NCI-H748 treated with DMSO at 0.1 percent for 48 hours (cell line): ENCODE measurements around the gene USP40.

Source experiments
- DNase-seq: peaks from one replicate; lab custom pipeline; 2025; lab: John Stamatoyannopoulos, UW

Gene USP40

DNA sequence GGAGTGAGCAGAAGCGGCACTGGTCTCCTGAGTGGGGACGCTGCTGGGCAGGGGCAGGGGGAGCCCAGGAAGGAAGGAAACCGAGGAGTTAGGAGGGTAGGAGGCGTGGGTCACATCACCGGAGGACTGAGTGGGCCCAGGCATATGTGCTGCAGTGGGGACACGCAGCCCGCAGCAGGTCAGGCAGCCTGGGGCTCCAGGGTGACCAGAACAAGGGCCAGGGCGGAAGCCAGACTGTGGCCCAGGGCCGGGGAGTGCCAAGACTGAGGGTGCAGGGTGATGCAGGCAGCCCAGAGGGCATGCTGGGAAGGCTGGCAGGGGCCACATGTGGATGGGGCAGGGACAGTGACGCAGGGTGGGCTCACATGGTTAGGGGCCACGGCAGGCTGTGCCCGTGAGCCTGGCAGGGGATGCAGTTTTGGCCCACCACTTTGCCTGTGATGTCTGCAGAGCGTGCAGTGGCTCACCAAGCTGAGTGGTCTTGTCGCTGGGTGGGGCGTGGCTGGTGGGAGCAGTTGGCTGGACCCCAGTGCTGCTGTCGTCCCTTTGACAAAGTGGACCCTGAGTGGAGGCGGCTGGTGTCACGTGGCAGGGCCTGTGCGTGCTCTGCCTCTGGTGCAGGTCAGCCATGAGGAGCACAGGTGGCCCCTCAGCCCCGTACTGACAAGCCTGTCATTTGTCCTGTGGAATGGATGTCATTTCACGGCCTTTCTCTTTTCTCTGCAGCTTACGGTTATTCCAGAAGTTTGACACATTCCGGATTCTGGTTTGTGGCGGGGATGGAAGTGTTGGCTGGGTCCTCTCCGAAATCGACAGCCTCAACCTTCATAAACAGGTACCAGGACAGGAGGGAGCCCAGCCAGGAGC, 125.2 kb downstream of the USP40 start:
- no peak for DNase-seq

DNA sequence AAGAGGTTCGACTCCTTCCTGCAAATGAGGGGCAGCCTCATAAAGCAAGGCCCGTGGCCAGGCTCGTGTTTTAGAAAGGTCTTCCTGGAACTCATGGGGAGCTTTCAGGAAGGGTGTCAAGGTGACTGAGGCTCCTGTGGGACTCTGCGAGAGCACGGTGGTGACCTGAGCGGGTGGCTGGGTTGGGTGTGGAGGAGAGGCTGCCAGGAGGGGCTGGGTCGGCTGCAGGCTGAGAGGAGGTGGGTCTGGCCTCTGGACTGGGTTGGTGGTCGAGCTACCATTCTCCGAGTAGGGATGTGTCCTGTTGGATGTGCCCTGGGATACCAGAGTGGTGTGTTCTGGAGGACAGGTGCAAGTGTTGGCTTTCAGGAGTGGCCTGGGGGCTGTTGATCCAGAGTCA, 125.9 kb downstream of the USP40 start:
- DNase-seq = no peak

DNA sequence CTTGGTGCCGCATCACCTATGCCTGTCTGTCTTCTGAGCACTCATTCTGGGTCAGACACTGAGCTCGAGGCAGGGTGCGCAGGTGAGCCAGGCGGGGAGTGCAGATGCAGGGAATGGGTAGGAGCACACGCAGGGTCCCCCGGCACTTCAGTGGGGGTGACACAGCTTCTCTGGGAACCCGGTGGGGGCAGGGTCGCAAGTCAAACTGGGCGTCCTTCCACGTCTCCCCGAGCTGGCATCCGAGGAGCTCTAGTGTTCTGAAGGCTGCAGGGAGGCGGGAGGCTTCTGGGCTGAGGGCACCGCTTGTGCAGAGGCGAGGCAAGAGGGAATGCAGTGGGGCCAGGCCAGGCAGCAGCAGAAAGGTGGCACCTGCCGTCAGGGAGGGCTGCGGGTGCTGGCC, 126.3 kb downstream of the USP40 start:
- no peak for DNase-seq

DNA sequence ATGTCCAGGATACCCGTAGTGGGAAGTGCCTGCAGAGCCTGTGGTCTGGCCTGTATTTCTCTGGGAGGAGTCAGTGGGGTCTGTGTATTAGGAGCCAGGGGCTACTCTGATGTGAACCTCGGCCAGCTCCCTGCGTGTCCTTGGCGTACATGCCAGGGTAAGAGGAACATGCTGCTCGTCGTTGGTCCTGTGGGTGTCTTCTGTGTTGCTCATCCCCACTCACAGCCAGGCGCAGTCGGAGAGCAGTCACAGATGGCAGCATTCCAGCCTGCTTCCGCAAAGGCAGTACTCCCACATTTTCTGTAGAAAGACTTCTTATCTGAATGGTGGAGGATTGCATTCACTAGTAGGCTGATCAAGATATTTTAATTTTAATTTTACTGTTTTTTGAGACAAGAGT, 127.4 kb downstream of the USP40 start:
- DNase-seq = no peak

DNA sequence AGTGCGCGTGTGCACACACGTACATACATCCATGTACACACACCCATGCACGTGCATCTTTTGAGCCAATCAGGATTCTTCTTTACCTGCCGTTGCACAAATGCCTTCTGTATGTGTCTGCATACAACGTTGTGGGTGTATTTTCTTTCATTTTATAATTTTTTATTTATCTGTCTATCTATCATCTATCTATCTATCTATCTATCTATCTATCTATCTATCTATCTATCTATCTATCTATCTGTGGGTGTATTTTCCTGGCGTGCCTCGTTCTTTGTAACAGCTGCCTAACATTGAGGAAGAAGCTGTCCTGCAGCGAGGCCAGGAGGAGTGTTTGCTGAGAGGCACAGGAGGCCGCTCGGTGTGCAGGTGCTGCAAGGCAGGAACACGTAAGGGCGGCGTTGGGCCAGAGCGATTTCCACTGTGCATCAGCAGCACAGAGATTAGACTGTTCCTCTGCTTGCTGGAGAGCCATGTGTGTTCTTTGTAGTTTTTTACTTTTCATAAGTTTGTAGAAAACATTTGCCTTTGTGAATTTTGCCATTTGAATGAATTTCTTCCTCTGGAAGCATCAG, 127.9 kb downstream of the USP40 start:
- no peak for DNase-seq

DNA sequence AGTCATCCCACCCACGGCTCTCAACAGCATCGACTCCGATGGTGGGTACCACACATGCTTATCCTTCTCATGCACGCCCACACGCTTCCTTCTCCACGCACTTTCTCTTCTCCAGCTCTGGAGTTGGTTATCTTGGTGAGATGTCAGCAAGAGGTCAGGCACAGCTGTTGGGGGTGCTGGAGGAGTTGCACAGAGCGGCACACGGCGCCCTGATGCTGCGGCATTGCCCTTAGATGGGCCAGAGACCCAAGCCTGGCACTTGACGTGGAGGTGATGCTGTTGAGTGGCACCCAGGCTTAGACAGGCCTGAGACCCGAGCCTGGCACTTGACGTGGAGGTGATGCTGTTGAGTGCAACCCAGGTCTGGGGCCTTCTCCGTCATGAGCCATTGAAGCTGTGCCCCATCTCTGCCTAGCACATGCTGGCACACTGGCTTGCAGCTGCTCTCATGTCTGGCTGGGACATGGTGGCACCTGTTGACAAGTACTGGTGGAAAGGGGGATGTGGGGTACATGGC, 129.1 kb downstream of the USP40 start:
- DNase-seq = no peak

DNA sequence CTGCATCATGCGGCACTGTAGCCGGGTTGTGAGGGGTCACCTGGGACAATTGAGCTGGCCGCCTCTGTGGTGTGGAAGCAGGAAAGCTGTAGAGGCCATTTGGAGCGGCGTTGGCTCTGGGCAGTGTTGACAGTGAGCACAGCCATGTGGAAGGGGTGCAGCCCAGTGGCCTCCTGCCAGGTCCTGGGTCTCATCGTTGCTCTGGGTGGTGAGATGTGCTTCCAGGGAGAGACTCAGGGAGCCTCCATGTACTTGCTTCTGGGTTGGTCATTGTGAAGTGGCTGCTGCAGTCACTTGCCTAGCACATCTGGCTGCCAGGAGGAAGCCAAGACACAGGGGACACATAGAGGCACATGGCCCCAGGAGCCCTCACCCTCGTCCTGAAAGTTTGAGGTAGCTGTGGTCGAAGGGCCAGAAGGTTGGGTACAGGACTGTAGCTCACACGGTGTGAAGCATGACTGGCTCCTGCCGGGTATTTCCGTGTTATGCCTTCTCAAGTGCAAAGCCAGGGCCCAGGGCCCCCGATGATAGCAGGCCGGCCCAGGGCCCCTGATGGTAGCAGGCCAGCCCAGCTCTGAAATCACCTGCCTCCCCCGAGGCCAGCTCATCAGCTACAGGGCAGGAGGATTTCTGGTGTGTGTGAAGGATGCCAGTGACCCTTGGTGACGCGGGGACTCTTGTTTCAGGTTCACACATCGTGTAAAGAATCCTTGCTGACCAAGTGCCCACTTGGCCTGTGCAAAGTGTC, 129.7 kb downstream of the USP40 start:
- no peak for DNase-seq

DNA sequence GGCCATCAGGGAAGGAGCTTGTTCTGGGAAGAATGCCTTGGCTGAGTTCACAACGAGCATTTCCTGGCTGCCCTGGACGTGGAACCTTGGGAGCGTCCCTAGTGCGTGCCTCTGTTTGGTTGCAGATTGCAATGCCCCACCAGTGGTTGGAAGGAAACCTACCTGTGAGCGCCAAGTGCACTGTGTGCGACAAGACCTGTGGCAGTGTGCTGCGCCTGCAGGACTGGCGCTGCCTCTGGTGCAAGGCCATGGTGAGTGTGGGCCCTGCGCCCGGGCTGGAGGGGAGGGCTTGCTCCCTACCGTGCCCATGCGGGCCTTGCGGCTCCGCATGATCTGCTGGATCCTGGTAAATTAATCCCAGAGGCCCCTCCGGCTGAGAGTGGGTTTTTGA, 130.4 kb downstream of the USP40 start:
- no peak for DNase-seq

DNA sequence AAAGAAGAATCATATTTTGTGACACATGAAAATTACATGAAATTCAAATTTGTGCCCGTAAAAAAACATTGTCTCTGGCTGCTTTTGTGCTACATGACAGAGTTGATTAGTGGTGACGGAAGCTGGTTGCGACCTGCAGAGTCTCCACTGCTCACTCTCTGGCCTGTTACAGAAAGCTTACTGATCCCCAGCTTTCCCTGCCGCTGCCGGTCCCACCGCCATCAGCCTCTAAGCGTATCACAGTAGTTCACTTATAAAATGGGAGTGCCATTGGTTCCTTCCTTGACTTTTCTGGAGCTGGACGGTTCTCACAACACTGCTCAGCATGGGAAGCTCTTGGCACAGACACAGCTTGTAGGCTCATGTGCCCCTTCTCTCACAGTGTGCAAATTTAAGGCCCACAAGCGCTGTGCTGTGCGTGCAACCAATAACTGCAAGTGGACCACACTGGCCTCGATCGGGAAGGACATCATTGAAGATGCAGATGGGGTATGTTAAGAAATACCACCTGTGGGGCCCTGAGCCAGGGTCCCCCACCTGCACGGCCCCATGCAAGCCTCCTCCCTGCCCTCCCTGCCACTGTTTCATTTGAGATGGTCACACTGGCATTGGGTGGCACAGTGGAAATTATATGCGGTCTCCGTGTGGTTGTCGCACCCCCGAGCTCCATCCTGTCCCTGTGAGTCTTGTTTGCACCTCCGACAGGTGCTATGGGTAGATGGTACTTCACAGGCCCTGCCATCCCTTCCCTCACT, 131.0 kb downstream of the USP40 start:
- no peak for DNase-seq

DNA sequence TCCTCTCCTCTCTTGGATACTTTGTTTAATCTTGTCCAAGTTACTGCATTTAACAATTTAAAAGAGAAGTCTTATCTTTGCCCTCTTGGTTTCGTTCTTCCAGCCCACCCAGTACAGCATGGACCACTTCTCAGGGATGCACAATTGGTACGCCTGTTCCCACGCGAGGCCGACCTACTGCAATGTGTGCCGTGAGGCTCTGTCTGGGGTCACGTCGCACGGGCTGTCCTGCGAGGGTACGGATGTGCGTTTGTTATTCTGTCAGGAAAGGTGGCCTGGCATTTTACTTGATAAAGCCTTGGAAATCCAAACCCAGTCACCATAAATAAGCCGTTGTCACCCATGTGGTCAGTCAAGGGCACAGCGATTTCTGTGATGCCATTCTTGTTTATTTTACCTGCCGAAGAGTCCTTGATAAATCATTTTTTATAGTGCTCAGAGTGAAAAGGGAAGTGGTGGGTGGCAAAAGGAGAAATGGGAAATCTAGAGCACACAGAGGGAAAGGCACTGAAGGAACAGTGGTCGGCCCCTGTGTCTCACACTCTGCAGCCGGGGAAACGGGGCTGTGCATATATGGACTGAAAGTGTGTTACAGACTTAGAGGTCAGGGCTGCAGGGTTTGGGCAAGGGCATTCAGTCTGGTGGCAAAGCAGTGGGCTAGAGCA, 131.8 kb downstream of the USP40 start:
- DNase-seq = no peak

DNA sequence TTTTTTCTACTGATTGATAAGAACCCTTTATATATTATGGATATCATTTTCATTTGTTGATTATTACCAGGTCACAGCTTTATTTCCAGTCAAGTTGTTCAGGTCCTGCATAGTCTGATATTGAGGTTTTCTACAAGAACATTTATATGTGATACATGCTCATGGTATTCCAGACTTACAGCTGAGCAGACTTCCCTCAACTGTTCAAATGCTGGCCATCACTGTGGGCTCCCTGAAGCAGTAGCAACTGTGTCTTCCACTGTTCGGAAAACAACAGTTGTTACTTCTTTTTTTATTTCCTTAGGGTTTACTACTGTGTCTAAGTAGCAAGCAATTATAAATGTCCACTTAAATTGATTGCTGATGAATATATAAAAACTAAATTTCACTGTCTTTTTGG, 132.8 kb downstream of the USP40 start:
- no peak for DNase-seq

DNA sequence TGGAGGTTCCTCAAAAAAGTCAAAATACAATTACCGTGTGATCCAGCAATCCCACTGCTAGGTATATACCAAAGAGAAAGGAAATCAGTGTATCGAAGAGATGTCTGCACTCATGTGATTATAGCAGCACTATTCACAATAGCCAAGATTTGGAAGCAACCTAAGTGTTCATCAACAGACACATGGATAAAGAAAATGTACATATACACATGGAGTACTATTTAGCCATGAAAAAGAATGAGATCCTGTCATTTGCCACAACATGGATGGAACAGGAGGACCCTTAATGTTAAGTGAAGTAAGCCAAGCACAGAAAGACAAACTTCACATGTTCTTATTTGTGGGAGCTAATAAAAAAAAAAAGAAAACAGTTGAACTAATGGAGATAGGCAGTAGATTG, 133.6 kb downstream of the USP40 start:
- no peak for DNase-seq

DNA sequence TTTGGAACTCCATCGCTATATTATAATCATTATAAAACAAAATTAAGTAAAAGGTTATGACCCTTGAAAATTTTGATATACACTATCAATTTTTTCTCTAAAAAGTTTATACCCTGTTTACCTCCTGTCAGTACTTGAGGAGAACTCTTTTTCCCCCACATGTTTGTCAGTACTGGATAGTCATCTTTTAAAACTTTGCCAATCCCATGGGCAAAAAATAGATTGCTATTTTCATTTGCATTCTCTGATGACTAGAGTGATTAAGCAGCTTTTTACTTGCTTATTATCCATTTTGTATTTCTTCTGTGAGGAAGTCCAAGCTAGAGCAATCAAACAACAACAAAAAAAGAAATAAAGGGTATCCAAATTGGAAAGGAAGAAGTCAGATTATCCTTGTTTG, 135.9 kb downstream of the USP40 start:
- no peak for DNase-seq

DNA sequence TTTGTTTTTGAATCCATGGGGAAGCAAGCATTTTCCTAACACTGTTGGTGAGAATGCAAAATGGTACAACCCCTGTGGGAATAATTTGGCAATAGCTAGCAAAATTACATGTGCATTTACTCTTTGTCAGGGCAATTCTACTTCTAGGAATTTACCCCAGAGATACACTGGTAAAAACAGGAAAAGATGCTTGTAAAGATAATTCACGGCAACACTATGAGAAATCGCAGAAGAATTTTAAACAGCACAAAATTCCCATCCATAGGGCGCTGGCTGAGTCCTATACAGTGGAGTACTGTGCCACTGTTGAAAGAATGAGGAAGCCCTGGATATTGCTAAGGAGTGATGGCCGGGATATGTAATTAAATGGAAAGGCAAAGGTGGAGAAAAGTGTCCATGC, 136.5 kb downstream of the USP40 start:
- no peak for DNase-seq

DNA sequence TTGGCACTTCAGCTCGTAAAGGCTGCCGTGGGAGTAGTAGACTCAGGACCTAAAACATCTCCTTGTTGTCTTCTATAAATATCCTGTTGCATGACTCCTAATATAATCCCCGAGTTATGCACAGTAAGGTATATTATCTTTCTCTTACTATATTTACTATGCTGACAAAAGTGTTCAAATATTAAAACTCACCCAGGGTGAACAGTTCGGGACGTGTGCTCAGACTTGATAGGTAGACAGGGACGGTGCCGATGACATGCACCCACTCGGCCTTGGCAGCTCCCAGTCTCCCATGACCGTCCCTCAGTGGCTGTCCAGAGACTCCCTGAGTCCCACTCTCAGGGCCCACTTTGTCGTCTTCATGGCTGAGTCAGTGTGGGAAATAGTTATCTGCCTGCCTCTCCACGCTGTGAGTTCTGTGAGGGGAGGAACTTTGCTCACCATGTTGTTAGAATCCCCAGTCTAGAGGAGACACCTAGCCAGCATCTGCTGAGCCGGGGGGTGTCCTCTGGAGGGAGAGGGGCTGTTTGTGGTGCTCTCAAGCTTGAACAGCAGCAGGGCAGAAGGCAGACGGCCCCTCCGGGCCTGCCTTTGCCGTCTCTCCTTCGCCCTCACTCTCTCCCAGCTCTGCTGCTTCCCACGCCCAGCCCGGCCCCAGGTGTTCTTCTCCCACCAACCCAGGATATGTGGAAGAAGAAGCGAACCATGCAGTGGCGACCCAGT, 137.2 kb downstream of the USP40 start:
- DNase-seq = no peak

DNA sequence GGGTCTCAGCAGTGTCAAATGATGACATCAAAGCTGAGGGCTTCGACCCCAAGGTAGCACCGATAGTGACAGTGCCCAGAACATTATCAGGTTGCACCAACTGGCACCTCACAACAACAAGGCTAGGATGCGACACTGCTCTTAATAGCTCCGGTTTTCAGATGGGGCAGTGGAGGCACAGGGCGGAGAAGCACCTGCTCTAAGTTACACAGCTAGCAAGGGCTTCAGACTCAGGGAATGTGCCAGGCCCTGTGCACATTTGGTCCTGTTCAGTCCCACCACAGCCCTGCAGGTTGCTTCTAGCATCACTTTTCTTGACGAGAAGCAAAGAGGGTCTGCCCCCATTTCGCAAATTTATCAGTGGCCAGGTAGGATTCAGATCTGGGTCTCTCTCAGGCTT, 138.1 kb downstream of the USP40 start:
- no peak for DNase-seq

DNA sequence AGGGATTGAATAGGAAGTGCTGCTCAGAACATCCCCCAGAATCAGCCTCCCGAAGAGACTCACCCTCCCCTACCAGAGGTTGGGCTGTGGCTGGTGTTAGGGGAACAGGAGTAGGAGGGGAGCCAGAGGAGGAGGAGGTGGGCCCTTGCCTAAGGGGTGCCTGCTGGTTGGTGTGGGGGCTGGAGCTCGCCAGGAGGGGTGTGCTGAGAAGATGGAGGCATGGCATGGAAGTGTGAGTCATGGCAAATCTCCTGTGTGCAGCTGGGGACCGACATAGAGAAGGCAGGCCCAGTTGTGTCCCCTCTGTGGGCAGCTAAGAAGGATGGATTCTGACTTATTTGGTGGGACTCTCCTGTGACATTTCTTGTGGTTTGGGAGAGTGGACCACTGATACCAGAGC, 138.6 kb downstream of the USP40 start:
- DNase-seq = no peak

DNA sequence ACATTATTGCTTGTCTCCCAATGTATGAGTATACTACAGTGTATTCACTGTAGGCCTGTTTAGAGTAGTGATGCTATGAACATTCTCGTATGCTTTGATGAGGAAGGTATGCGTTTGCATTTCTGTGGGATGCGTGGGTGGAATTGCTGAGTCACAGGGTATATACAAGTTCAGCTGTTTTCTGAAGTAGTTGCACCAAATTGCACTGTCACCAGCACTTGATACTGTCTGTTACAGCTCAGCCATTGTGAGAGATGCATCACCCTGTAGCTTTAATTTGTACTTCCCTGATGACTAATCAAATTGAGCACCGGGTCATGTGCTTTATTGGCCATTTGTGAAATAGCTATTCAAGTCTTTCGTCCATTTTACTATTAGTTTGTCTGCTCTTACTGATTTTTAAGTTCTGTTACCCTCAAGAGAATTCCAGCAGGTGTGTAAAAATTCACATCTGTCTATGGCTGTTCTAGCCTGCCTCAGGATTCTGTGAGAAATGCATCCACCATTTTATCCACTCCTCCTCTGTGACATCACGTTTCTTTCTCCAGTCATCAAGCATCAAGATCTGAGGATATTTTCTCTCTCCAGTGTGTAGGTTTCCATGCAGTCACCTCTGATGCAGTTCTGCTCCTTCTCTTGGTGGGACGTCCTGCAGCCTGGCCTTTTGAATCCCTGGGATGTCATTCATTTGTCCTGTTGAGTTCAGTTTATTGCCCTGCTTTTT, 139.8 kb downstream of the USP40 start:
- no peak for DNase-seq
